HepG2 (cell line): ENCODE data around the gene PHYH. TPM values are rescaled to one million over a fixed set of nuclear protein-coding genes. Genes with fewer than 3 reads are reported as not detected.

ENCODE experiments used
- BRF2 ChIP-seq: sonication (generic); formaldehyde crosslinking; IDR thresholded peaks from 2 replicates; pipeline ENCODE4 v1.8.1; 2022; ENCODE audit warnings: mild to moderate bottlenecking, missing genetic modification reagents
- GATAD2A ChIP-seq: IDR thresholded peaks from 2 replicates; pipeline ENCODE4 v1.6.1; 2016
- GFI1 ChIP-seq: sonication (generic); formaldehyde crosslinking; IDR thresholded peaks from 2 replicates; pipeline ENCODE4 v1.5.0; 2020; ENCODE audit warnings: missing genetic modification reagents, mild to moderate bottlenecking, borderline replicate concordance
- GTF3A ChIP-seq: sonication (generic); formaldehyde crosslinking; conservative IDR thresholded peaks from 2 replicates; pipeline ENCODE4 v1.4.0; 2020; ENCODE audit warnings: mild to moderate bottlenecking, missing genetic modification reagents
- HDAC2 ChIP-seq: sonication (generic); formaldehyde crosslinking; IDR thresholded peaks from 2 replicates; pipeline ENCODE4 v1.4.0; 2020; ENCODE audit warnings: missing genetic modification reagents
- IKZF1 ChIP-seq: fragments of 450-650 bp; IDR thresholded peaks from 2 replicates; pipeline ENCODE4 v1.7.1; 2016
- KDM5B ChIP-seq: sonication (generic); formaldehyde crosslinking; IDR thresholded peaks from 2 replicates; pipeline ENCODE4 v1.4.0; 2020; ENCODE audit warnings: missing genetic modification reagents, mild to moderate bottlenecking, borderline replicate concordance
- MED13 ChIP-seq: sonication (generic); formaldehyde crosslinking; IDR thresholded peaks from 2 replicates; pipeline ENCODE4 v1.5.0; 2020; ENCODE audit warnings: missing genetic modification reagents
- MXD1 ChIP-seq: sonication (generic); formaldehyde crosslinking; IDR thresholded peaks from 2 replicates; pipeline ENCODE4 v1.4.0; 2020; ENCODE audit warnings: mild to moderate bottlenecking, missing genetic modification reagents
- NBN ChIP-seq: fragments of 450-650 bp; conservative IDR thresholded peaks from 2 replicates; pipeline ENCODE4 v1.6.1; 2017
- NCOA2 ChIP-seq: sonication (generic); formaldehyde crosslinking; IDR thresholded peaks from 2 replicates; pipeline ENCODE4 v1.8.0; 2022; ENCODE audit warnings: inconsistent platforms
- NONO ChIP-seq, 2 experiments: fragments of 450-650 bp in 1 of 2; sonication (generic) in 1 of 2; formaldehyde crosslinking in 1 of 2; IDR thresholded peaks in 1 of 2; conservative IDR thresholded peaks in 1 of 2; 2 replicates each; pipeline versions ENCODE4 v1.6.1 to v1.8.0; 2017 to 2022; ENCODE audit warnings: mild to moderate bottlenecking in 1 of 2, missing genetic modification reagents in 1 of 2, moderate library complexity in 1 of 2
- POLR2AphosphoS2 ChIP-seq: IDR thresholded peaks from 2 replicates; pipeline ENCODE4 v1.6.1; 2011; ENCODE audit warnings: low read depth, low read length, improper control_type of control experiment
- SALL2 ChIP-seq: sonication (generic); formaldehyde crosslinking; IDR thresholded peaks from 2 replicates; pipeline ENCODE4 v1.8.1; 2023; ENCODE audit warnings: mild to moderate bottlenecking, missing genetic modification reagents, inconsistent platforms
- SMARCC2 ChIP-seq: fragments of 450-650 bp; IDR thresholded peaks from 2 replicates; pipeline ENCODE4 v1.6.1; 2017; ENCODE audit warnings: antibody characterized with exemption, mild to moderate bottlenecking
- SUZ12 ChIP-seq: fragments of 150-350 bp; IDR thresholded peaks from 2 replicates; pipeline ENCODE4 v1.6.1; 2014; ENCODE audit warnings: low read depth, low read length
- TCF12 ChIP-seq, 2 experiments: fragments of 450-650 bp in 1 of 2; sonication (generic) in 1 of 2; formaldehyde crosslinking in 1 of 2; IDR thresholded peaks; 2 replicates each; pipeline versions ENCODE4 v1.6.1 to v1.8.0; 2017 to 2022; ENCODE audit warnings: antibody characterized with exemption in 1 of 2, mild to moderate bottlenecking in 1 of 2, missing genetic modification reagents in 1 of 2, moderate library complexity in 1 of 2
- U2AF1 ChIP-seq: fragments of 200-400 bp; formaldehyde crosslinking; optimal IDR thresholded peaks from 2 replicates; pipeline ENCODE3; 2017; ENCODE audit warnings: mild to moderate bottlenecking, low read depth, low read length
- ZFP82 ChIP-seq: sonication (generic); formaldehyde crosslinking; IDR thresholded peaks from 2 replicates; pipeline ENCODE4 v1.5.1; 2020; ENCODE audit warnings: mild to moderate bottlenecking, missing genetic modification reagents, borderline replicate concordance
- ZNF12 ChIP-seq: sonication (generic); formaldehyde crosslinking; IDR thresholded peaks from 2 replicates; pipeline ENCODE4 v1.5.0; 2020; ENCODE audit warnings: missing genetic modification reagents
- ZNF143 ChIP-seq: sonication (generic); formaldehyde crosslinking; IDR thresholded peaks from 2 replicates; pipeline ENCODE4 v1.4.0; 2020; ENCODE audit warnings: missing genetic modification reagents
- ZNF225 ChIP-seq: sonication (generic); formaldehyde crosslinking; IDR thresholded peaks from 2 replicates; pipeline ENCODE4 v1.4.0; 2020; ENCODE audit warnings: mild to moderate bottlenecking, missing genetic modification reagents
- ZNF230 ChIP-seq: sonication (generic); formaldehyde crosslinking; IDR thresholded peaks from 2 replicates; pipeline ENCODE4 v1.4.0; 2020; ENCODE audit warnings: mild to moderate bottlenecking, missing genetic modification reagents
- ZNF292 ChIP-seq: sonication (generic); formaldehyde crosslinking; IDR thresholded peaks from 2 replicates; pipeline ENCODE4 v1.8.1; 2022; ENCODE audit warnings: mild to moderate bottlenecking, low read depth, missing genetic modification reagents, borderline replicate concordance
- ZNF30 ChIP-seq: sonication (generic); formaldehyde crosslinking; IDR thresholded peaks from 2 replicates; pipeline ENCODE4 v1.5.0; 2020; ENCODE audit warnings: mild to moderate bottlenecking, missing genetic modification reagents
- ZNF614 ChIP-seq: IDR thresholded peaks from 2 replicates; pipeline ENCODE4 v1.6.1; 2018; ENCODE audit warnings: missing biosample characterization, missing genetic modification reagents, inconsistent platforms, borderline replicate concordance
- ZNF776 ChIP-seq: sonication (generic); formaldehyde crosslinking; IDR thresholded peaks from 2 replicates; pipeline ENCODE4 v1.4.0; 2020; ENCODE audit warnings: mild to moderate bottlenecking, missing genetic modification reagents
- ZNF800 ChIP-seq: sonication (generic); formaldehyde crosslinking; IDR thresholded peaks from 2 replicates; pipeline ENCODE4 v1.4.0; 2020; ENCODE audit warnings: missing genetic modification reagents
- ZSCAN29 ChIP-seq: sonication (generic); formaldehyde crosslinking; conservative IDR thresholded peaks from 2 replicates; pipeline ENCODE4 v1.4.0; 2020; ENCODE audit warnings: mild to moderate bottlenecking, missing genetic modification reagents
- polyA plus RNA-seq, 8 experiments: library from polyadenylated mRNA; depleted of rRNA in 3 of 8; stranded (reverse) in 7 of 8; unstranded in 1 of 8; fragments of >200 nt; fragmentation: Illumina TruSeq in 4 of 8; extraction: Trizol in 4 of 8; gene quantifications; 2 replicates each; pipeline versions ENCODE4 v1.2.1 to v1.2.3, GENCODE V29; 2011 to 2016; ENCODE audit warnings: low read depth in 4 of 8, missing spikeins in 1 of 8, mixed read lengths in 1 of 8; ENCODE audit not compliant: insufficient read depth in 1 of 8
- total RNA-seq, 5 experiments: library from RNA; depleted of rRNA; stranded (reverse); fragments of >200 nt; fragmentation: Illumina TruSeq; extraction: Trizol; gene quantifications; 2 replicates each; pipeline ENCODE4 v1.2.3, GENCODE V29; 2016; ENCODE audit warnings: low read depth in 1 of 5

Gene PHYH
- total and polyA plus RNA-seq, 2 of the 13 experiments (the other 11 are each of a cell fraction or from before 2014, with no cell fraction given) = 27.2 to 34.5 TPM

- TF ChIP-seq U2AF1 = no peak
- TF ChIP-seq SUZ12 = no peak
- TF ChIP-seq ZNF230 (CRISPR knock-in tag) = no peak
- no peak for TF ChIP-seq NONO (IDR thresholded peaks at IDR 0.05)
- peak; percentile 86 for TF ChIP-seq NONO (CRISPR knock-in tag; conservative IDR thresholded peaks at IDR 0.05)
- no peak; the same call in 1 of the 2 replicates for TF ChIP-seq ZNF12 (CRISPR knock-in tag)
- TF ChIP-seq NCOA2 (CRISPR knock-in tag) = peak; percentile 14; the same call in 1 of the 2 replicates
- no peak for TF ChIP-seq MXD1 (CRISPR knock-in tag)
- no peak for TF ChIP-seq ZNF614 (CRISPR knock-in tag)
- no peak for TF ChIP-seq IKZF1
- TF ChIP-seq ZNF30 = no peak
- no peak for TF ChIP-seq NBN
- TF ChIP-seq TCF12 (IDR thresholded peaks at IDR 0.05) = no peak
- no peak for TF ChIP-seq TCF12 (CRISPR knock-in tag; IDR thresholded peaks at IDR 0.05)
- TF ChIP-seq ZNF143 (CRISPR knock-in tag) = no peak
- TF ChIP-seq ZSCAN29 = peak; percentile 81
- TF ChIP-seq BRF2 (CRISPR knock-in tag) = no peak
- TF ChIP-seq ZNF800 = no peak
- no peak for TF ChIP-seq ZFP82 (CRISPR knock-in tag)
- peak; percentile 60 for TF ChIP-seq GATAD2A (CRISPR knock-in tag)
- peak; percentile 60; the same call in 1 of the 2 replicates for TF ChIP-seq HDAC2 (CRISPR knock-in tag)
- TF ChIP-seq SALL2 (CRISPR knock-in tag) = no peak
- no peak for TF ChIP-seq KDM5B (CRISPR knock-in tag)
- no peak for TF ChIP-seq GTF3A
- TF ChIP-seq MED13 (CRISPR knock-in tag) = no peak
- no peak for TF ChIP-seq SMARCC2
- no peak for TF ChIP-seq ZNF776 (CRISPR knock-in tag)
- TF ChIP-seq ZNF225 (CRISPR knock-in tag) = no peak
- no peak for TF ChIP-seq ZNF292 (CRISPR knock-in tag)
- TF ChIP-seq POLR2AphosphoS2 = no peak
- no peak for TF ChIP-seq GFI1 (CRISPR knock-in tag)
These were observed 28.2 kb downstream of the PHYH start (continued) for GRCh38 chr10:13271552-13272163.
